HEK293 (cell line): Measurements from ENCODE around the gene RER1.

Source experiments
- CTCF ChIA-PET: fragments of 350-600 bp; formaldehyde crosslinking; extraction: SDS; loops from one replicate; lab custom pipeline; 2021; ENCODE audit warnings: antibody characterized with exemption; lab: Yijun Ruan, JAX
- POLR2A ChIA-PET: fragments of 300-600 bp; formaldehyde crosslinking; extraction: SDS; loops from one replicate; lab custom pipeline; 2020; ENCODE audit warnings: antibody characterized with exemption, inconsistent platforms; lab: Yijun Ruan, JAX
- H3K27ac ChIP-seq: fragments of 200-500 bp; sonication (Bioruptor generic); 2 replicates; pipeline ENCODE4 v1.5.1; 2014; ENCODE audit warnings: low read depth, low read length, control low read depth, inconsistent platforms; ENCODE audit errors: extremely low read depth
- H3K36me3 ChIP-seq, 2 experiments: fragments of 200-500 bp in 1 of 2; sonication (Bioruptor generic) in 1 of 2; 1 replicate in 1 of 2; 2 replicates in 1 of 2; pipeline ENCODE4 v1.5.1; 2014 to 2017; ENCODE audit warnings: inconsistent platforms in 2 of 2, low read length in 2 of 2; ENCODE audit not compliant: control insufficient read depth in 2 of 2, insufficient read depth in 1 of 2
- H3K4me1 ChIP-seq: fragments of 200-500 bp; sonication (Bioruptor generic); 2 replicates; pipeline ENCODE4 v1.5.1; 2014; ENCODE audit warnings: mild to moderate bottlenecking, low read length, inconsistent platforms; ENCODE audit not compliant: control insufficient read depth, insufficient read depth
- H3K4me3 ChIP-seq: 2 replicates; pipeline ENCODE4 v1.5.1; 2011; ENCODE audit warnings: low read depth, mild to moderate bottlenecking, control low read depth, low read length, moderate library complexity
- H3K9me3 ChIP-seq: fragments of 200-500 bp; sonication (Bioruptor generic); 2 replicates; pipeline ENCODE4 v1.5.1; 2014; ENCODE audit warnings: low read depth, low read length, inconsistent platforms; ENCODE audit not compliant: control insufficient read depth, insufficient read depth
- GLI4 ChIP-seq: fragments of 450-650 bp; formaldehyde crosslinking; IDR thresholded peaks from 2 replicates; pipeline ENCODE4 v1.5.1; 2016; ENCODE audit warnings: missing biosample characterization, missing genetic modification characterization
- GLIS1 ChIP-seq: fragments of 450-650 bp; formaldehyde crosslinking; IDR thresholded peaks from 2 replicates; pipeline ENCODE4 v1.5.1; 2016; ENCODE audit warnings: missing biosample characterization, missing genetic modification characterization
- IKZF3 ChIP-seq: fragments of 450-650 bp; IDR thresholded peaks from 2 replicates; pipeline ENCODE4 v1.5.0; 2018; ENCODE audit warnings: missing biosample characterization, mild to moderate bottlenecking, missing genetic modification characterization, moderate library complexity
- KLF1 ChIP-seq: fragments of 450-650 bp; formaldehyde crosslinking; IDR thresholded peaks from 2 replicates; pipeline ENCODE4 v1.5.1; 2016; ENCODE audit warnings: missing biosample characterization, missing genetic modification characterization
- RBAK ChIP-seq: fragments of 450-650 bp; formaldehyde crosslinking; IDR thresholded peaks from 2 replicates; pipeline ENCODE4 v1.5.1; 2016; ENCODE audit warnings: missing biosample characterization, missing genetic modification characterization
- ZBTB20 ChIP-seq: fragments of 450-650 bp; formaldehyde crosslinking; IDR thresholded peaks from 2 replicates; pipeline ENCODE4 v1.5.1; 2016; ENCODE audit warnings: missing biosample characterization, missing genetic modification characterization
- ZBTB21 ChIP-seq: fragments of 450-650 bp; formaldehyde crosslinking; IDR thresholded peaks from 2 replicates; pipeline ENCODE4 v1.5.1; 2017; ENCODE audit warnings: missing biosample characterization, missing genetic modification characterization
- ZFP41 ChIP-seq: fragments of 450-650 bp; formaldehyde crosslinking; IDR thresholded peaks from 2 replicates; pipeline ENCODE4 v1.5.1; 2016; ENCODE audit warnings: missing biosample characterization, missing genetic modification characterization, borderline replicate concordance
- ZNF132 ChIP-seq: fragments of 450-650 bp; formaldehyde crosslinking; IDR thresholded peaks from 2 replicates; pipeline ENCODE4 v1.5.1; 2017; ENCODE audit warnings: missing biosample characterization, missing genetic modification characterization, borderline replicate concordance
- ZNF133 ChIP-seq: fragments of 450-650 bp; formaldehyde crosslinking; IDR thresholded peaks from 2 replicates; pipeline ENCODE4 v1.5.1; 2016; ENCODE audit warnings: missing biosample characterization, missing genetic modification characterization
- ZNF155 ChIP-seq: fragments of 450-650 bp; formaldehyde crosslinking; IDR thresholded peaks from 2 replicates; pipeline ENCODE4 v1.5.1; 2016; ENCODE audit warnings: missing biosample characterization, missing genetic modification characterization
- ZNF350 ChIP-seq: fragments of 450-650 bp; formaldehyde crosslinking; IDR thresholded peaks from 2 replicates; pipeline ENCODE4 v1.5.0; 2017; ENCODE audit warnings: missing biosample characterization, mild to moderate bottlenecking, missing genetic modification characterization
- ZNF501 ChIP-seq: fragments of 450-650 bp; formaldehyde crosslinking; IDR thresholded peaks from 2 replicates; pipeline ENCODE4 v1.5.1; 2016; ENCODE audit warnings: missing biosample characterization, missing genetic modification characterization
- ZNF837 ChIP-seq: fragments of 450-650 bp; formaldehyde crosslinking; IDR thresholded peaks from 2 replicates; pipeline ENCODE4 v1.5.1; 2016; ENCODE audit warnings: missing biosample characterization, missing genetic modification characterization
- TF ChIP-seq, protein P1 (sequence below): fragments of 450-650 bp; formaldehyde crosslinking; IDR thresholded peaks from 2 replicates; pipeline ENCODE4 v1.5.1; 2016; ENCODE audit warnings: missing biosample characterization, missing genetic modification characterization, borderline replicate concordance
- TF ChIP-seq, protein P2 (sequence below): fragments of 450-650 bp; formaldehyde crosslinking; IDR thresholded peaks from 2 replicates; pipeline ENCODE4 v1.5.1; 2016; ENCODE audit warnings: missing biosample characterization, missing genetic modification characterization
- TF ChIP-seq, protein P3 (sequence below): fragments of 450-650 bp; formaldehyde crosslinking; IDR thresholded peaks from 2 replicates; pipeline ENCODE4 v1.5.1; 2016; ENCODE audit warnings: missing biosample characterization, missing genetic modification characterization
- TF ChIP-seq, protein P4 (sequence below): IDR thresholded peaks from 2 replicates; pipeline ENCODE4 v1.6.1; 2011; ENCODE audit warnings: mild to moderate bottlenecking, low read depth, low read length, borderline replicate concordance

RER1 gene

DNA sequence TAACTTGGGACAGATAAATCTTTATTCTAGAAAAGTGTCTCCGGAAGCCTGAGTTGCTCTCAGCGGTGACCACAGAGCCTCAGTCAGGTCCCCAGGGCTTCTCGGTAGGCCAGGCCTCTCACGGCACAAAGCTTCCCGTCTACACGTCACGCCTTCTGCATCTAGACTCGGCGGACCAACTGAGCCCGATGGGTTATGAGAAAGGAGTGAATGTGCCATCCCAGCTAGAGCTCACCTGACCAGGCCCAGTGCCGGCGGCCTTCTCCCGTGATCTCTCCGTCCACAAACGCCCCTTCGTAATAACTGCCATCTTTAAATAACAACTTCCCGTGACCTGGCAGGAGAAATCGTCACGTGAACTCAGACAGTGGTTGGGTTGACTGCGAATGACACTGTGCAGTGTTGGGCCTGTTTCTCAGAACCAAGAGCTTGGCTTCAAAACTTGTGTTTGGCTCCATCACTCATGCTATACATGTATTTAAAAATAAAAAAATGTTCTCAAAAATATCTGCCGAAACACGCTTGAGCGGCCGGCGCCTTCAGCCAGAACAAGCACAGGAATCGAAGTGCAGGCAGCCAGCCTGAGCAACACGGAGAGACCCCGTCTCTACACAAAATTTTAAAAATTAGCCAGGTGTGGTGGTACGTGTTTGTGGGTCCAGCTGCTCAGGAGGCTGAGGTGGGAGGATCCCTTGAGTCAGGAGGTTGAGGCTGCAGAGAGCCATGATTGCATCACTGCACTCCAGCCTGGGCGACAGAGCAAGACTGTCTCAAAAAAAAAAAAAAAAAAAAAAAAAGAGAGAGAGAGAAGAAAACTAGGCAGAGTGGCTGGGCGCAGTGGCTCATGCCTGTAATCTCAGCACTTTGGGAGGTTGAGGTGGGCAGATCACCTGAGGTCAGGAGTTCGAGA is 3.4 kb upstream of the RER1 start (continued):
- TF ChIP-seq, protein P1, sequence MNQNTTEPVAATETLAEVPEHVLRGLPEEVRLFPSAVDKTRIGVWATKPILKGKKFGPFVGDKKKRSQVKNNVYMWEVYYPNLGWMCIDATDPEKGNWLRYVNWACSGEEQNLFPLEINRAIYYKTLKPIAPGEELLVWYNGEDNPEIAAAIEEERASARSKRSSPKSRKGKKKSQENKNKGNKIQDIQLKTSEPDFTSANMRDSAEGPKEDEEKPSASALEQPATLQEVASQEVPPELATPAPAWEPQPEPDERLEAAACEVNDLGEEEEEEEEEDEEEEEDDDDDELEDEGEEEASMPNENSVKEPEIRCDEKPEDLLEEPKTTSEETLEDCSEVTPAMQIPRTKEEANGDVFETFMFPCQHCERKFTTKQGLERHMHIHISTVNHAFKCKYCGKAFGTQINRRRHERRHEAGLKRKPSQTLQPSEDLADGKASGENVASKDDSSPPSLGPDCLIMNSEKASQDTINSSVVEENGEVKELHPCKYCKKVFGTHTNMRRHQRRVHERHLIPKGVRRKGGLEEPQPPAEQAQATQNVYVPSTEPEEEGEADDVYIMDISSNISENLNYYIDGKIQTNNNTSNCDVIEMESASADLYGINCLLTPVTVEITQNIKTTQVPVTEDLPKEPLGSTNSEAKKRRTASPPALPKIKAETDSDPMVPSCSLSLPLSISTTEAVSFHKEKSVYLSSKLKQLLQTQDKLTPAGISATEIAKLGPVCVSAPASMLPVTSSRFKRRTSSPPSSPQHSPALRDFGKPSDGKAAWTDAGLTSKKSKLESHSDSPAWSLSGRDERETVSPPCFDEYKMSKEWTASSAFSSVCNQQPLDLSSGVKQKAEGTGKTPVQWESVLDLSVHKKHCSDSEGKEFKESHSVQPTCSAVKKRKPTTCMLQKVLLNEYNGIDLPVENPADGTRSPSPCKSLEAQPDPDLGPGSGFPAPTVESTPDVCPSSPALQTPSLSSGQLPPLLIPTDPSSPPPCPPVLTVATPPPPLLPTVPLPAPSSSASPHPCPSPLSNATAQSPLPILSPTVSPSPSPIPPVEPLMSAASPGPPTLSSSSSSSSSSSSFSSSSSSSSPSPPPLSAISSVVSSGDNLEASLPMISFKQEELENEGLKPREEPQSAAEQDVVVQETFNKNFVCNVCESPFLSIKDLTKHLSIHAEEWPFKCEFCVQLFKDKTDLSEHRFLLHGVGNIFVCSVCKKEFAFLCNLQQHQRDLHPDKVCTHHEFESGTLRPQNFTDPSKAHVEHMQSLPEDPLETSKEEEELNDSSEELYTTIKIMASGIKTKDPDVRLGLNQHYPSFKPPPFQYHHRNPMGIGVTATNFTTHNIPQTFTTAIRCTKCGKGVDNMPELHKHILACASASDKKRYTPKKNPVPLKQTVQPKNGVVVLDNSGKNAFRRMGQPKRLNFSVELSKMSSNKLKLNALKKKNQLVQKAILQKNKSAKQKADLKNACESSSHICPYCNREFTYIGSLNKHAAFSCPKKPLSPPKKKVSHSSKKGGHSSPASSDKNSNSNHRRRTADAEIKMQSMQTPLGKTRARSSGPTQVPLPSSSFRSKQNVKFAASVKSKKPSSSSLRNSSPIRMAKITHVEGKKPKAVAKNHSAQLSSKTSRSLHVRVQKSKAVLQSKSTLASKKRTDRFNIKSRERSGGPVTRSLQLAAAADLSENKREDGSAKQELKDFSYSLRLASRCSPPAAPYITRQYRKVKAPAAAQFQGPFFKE (tag by site-specific recombination), result no peak
- TF ChIP-seq GLIS1 (tag by site-specific recombination), result no peak
- TF ChIP-seq ZNF350 (tag by site-specific recombination), result no peak
- no peak for TF ChIP-seq ZNF155 (tag by site-specific recombination)
- TF ChIP-seq IKZF3 (tag by site-specific recombination), result no peak
- no peak for TF ChIP-seq ZNF837
- no peak for TF ChIP-seq GLI4 (tag by site-specific recombination)
- no peak for TF ChIP-seq ZFP41
- TF ChIP-seq KLF1 (tag by site-specific recombination), result no peak

DNA sequence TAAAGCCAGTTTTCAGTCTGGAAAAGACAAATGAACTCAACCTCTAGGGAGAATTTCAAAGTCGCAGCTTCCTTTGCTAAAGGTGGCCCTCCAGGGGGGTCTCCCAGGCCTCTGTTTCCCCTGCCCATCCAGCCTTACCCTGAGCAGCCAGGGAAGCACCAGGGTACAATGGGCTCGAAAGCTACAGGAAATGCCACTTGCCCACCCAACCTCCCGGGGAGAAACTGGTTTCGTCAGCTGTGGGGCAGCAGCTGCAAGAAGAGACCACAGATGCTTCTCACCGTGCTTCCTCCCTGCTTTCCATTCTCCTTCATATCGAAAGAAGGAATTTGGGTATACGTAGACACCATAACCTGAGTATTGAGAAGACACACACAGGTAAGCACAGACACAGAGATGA is 2.0 kb upstream of the RER1 start:
- H3K4me3 ChIP-seq, result no peak overlapping the region
- peaks cover 3% of the 10 kb centered on the region; the same call in 1 of the 2 replicates for H3K4me1 ChIP-seq
- CTCF ChIA-PET, result interaction anchor here (1.5 to 3.1 kb wide), 3 partner anchors 8 to 195 kb away, joined by 5 to 18 read pairs (median 6); partner anchors contain the start of gene FAAP20
- no peaks in the 10 kb centered on the region for H3K9me3 ChIP-seq
- H3K36me3 ChIP-seq, result peaks cover 0 to 63% of the 10 kb centered on the region in 2 experiments; a peak in 1 of 3 replicates
- TF ChIP-seq, protein P2, sequence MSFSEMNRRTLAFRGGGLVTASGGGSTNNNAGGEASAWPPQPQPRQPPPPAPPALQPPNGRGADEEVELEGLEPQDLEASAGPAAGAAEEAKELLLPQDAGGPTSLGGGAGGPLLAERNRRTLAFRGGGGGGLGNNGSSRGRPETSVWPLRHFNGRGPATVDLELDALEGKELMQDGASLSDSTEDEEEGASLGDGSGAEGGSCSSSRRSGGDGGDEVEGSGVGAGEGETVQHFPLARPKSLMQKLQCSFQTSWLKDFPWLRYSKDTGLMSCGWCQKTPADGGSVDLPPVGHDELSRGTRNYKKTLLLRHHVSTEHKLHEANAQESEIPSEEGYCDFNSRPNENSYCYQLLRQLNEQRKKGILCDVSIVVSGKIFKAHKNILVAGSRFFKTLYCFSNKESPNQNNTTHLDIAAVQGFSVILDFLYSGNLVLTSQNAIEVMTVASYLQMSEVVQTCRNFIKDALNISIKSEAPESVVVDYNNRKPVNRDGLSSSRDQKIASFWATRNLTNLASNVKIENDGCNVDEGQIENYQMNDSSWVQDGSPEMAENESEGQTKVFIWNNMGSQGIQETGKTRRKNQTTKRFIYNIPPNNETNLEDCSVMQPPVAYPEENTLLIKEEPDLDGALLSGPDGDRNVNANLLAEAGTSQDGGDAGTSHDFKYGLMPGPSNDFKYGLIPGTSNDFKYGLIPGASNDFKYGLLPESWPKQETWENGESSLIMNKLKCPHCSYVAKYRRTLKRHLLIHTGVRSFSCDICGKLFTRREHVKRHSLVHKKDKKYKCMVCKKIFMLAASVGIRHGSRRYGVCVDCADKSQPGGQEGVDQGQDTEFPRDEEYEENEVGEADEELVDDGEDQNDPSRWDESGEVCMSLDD (tag by site-specific recombination), result no peak
- TF ChIP-seq ZNF132 (tag by site-specific recombination), result no peak
- TF ChIP-seq IKZF3 (tag by site-specific recombination), result no peak
- TF ChIP-seq, protein P3, sequence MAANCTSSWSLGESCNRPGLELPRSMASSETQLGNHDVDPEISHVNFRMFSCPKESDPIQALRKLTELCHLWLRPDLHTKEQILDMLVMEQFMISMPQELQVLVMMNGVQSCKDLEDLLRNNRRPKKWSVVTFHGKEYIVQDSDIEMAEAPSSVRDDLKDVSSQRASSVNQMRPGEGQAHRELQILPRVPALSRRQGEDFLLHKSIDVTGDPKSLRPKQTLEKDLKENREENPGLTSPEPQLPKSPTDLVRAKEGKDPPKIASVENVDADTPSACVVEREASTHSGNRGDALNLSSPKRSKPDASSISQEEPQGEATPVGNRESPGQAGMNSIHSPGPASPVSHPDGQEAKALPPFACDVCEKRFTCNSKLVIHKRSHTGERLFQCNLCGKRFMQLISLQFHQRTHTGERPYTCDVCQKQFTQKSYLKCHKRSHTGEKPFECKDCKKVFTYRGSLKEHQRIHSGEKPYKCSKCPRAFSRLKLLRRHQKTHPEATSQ, result no peak
- TF ChIP-seq ZBTB21 (tag by site-specific recombination), result no peak
- no peak for TF ChIP-seq RBAK (tag by site-specific recombination)
- TF ChIP-seq ZNF501 (tag by site-specific recombination), result no peak
- TF ChIP-seq, protein P4, sequence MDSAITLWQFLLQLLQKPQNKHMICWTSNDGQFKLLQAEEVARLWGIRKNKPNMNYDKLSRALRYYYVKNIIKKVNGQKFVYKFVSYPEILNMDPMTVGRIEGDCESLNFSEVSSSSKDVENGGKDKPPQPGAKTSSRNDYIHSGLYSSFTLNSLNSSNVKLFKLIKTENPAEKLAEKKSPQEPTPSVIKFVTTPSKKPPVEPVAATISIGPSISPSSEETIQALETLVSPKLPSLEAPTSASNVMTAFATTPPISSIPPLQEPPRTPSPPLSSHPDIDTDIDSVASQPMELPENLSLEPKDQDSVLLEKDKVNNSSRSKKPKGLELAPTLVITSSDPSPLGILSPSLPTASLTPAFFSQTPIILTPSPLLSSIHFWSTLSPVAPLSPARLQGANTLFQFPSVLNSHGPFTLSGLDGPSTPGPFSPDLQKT, result no peak
- TF ChIP-seq ZBTB20 (tag by site-specific recombination), result no peak
- TF ChIP-seq ZNF133, result no peak
- TF ChIP-seq, all 188 proteins: peak for 0
- H3K27ac ChIP-seq, result no peak overlapping the region
- POLR2A ChIA-PET, result interaction anchor here (0.7 to 1.3 kb wide), 2 partner anchors 166 to 195 kb away, joined by 3 read pairs; partner anchors contain the start of genes FAAP20 and TNFRSF14
